T-helper 22 cell (primary cell): ENCODE results near the gene LY6G5B.
A peak's percentile ranks its signal among the peaks of the same experiment; 100 is the strongest.
"Not testable (repeated sequence)": the region's sequence is repeated elsewhere in the genome, so short reads cannot be mapped to it uniquely, and the experiment has no call there.

ENCODE experiments used
- DNase-seq: peaks from one replicate; pipeline ENCODE4 v3.0.0-alpha.2; 2020; ENCODE audit warnings: low read depth

Gene LY6G5B

DNA sequence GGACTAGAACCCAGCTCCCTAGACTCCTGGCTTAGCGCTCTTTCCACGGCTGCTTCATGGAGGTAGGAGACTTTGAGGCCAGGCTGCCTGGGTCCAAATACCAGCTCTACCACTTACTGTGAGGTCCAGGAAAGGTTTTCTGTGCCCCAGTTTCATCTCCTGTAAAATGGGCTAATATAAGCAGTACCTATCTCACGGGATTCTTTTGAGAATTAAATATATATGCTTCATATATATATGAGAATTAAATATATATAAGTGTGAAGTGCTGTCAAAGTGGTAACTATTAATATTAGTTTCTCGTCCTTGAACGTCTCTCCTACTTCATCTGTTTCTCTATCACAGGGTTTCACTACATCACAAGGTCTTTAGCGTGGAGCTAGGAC is 21.3 kb downstream of the LY6G5B start:
- no peak for DNase-seq

- no peak for DNase-seq
These were observed 21.9 kb downstream of the LY6G5B start for GRCh38 chr6:31691564-31692108.

- no peak for DNase-seq
These were observed 22.6 kb downstream of the LY6G5B start for GRCh38 chr6:31692353-31692752.

DNA sequence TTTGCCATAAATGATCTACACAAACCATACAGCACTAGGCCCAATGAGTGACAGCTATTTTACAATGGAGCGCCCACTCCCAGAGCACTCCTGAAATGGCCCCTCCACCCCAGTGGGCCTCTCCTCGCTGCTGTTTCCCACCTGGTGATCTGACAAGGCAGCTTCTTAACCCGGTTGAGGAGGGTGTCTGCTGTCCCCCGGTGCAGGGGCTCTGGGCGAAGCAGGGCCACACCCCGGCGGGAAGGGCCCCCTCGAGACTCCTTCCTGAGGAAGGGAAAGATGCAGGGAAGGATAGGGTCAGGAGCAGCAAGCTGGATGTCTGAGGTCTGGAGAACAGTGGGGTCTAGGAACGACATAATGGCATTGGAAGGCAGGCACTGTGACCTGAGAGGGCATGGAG is 23.1 kb downstream of the LY6G5B start:
- DNase-seq, result no peak

- no peak for DNase-seq
These were observed 23.8 kb downstream of the LY6G5B start for GRCh38 chr6:31693535-31693934.

DNA sequence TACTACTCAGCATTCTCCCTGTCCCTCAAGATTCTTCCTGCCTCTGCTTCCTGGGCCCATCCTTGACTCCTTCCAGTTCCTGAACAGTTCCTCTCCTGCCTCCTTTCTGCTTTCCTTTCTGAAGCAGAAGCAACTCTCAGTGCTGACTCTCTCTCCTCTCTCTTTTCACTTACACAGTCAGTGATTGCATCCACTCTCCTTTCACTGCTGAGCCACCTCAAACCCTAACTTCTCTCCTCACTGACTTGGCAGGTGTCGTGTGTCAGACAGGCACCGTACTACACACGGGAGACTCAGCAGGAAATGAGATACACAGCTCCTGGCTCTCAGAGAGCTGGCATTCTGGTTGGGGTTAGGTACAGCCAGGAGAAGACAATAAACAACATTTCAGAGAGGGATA is 27.8 kb downstream of the LY6G5B start:
- no peak for DNase-seq

DNA sequence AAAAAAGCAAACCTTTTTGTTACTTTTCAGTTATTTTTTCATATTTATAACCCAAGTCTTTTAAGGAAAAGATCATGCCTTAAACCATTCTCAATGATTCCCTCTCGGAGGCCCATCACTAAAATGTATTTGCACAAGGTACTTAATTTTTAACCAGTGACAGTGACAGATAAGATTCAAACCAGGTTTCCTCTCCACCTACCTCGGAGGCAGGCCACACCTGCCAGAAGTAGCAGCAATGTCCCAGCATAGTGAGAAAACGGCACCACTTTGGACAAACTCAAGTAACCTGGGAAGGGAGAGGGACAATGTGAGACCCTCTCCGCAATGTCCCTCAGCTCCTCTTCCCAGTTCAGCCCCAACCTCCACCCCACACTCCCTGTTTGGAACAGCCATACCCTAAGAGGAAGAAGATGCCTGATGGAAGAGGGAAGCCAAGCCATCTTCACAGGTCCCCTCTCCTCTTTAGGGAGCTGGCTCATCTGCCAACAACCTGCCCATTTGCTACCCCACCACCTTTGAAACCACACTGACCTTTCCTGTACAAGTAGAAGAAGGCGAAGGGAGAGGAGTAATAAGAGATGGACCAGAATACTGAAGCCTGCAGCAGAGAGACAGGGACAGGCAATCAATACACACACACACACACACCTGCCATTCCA is 31.1 kb downstream of the LY6G5B start:
- DNase-seq, result no peak

DNA sequence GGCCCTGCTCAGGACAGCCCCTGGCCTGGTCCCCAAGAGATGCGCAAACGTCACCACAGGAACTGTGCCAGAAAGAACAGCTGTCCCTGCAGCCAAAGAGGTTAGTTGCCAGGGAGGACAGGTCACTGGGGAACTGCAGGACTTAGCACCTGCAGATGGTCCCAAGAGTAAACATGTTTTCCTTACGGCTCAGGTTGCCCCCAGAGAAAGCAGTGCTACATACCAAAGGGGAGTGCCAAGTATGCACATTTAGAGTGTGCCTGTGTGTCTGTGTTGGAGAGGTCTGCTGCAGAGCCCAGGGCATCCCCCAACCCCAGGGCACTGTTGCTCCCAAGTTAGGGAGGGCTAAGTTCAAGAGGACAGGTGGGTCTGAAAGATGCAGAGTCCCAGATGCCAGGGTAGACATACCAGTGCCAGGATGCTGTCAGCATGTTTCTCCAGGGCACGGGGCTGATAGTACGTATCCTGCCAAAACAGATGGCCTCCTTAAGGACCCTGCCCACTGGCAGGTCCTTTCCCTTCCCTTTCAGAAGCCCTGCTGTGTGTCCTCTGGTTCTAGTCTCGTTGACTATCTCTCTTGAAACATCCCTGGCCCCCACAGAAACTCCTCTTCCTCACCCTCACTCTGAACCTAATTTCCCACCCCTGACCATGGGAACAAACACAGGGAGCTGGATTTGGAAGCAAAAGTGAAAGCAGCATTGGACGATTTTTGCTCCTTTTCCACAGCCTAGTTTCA is 32.1 kb downstream of the LY6G5B start:
- DNase-seq, result no peak

- DNase-seq, result no peak
These were observed 32.6 kb downstream of the LY6G5B start for GRCh38 chr6:31702405-31702818.

DNA sequence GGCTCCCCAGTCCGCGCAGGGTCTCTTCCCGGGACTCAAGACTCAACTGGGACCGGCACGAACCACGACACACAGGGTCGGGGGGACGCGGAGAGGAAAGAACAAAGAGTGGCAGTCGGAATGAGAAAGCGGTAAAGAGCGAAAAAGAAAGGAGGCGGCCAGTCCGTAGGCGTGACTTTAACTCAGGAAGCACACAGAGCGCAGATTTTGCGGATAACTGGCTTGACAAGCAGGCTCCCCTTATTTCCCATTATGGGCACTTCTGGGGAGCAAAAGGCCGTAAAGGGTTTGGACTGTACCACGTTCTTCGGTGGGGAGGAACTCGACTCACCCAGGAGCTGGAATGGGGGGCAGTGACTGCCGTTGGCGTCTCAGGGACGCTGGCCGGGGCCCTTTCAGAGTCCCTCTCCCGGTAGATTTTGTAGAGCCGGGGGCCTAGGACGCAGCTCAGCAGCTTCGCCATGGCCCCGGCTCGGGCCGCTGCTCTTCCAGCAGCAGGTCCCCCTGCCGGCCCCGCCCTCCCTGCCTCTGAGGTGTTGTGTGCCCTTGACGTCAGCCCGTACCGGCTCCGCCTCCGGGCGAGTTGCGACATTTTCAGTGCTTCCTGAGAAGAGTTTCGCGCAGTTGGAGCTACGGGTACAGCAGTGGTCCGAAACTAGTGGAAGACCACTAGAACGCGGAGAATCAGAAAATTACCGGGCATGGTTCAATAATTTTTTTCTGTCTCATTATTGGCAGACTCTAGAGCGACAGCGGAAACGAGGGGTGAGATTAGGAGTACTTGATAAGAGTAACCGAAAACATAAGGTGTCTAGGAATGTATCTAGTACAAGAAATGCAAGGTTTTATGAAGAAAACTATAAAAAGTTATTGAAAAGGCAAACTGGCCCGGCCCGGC is 33.3 kb downstream of the LY6G5B start, which contains the start of gene ABHD16A:
ABHD16A (minus strand) TSS at position 506 of the 898 bp plus-strand sequence; CDS start at position 463, 43 bp downstream.
- DNase-seq, result peak; percentile 96

- no peak for DNase-seq
These were observed 36.2 kb downstream of the LY6G5B start for GRCh38 chr6:31705931-31706330.

DNA sequence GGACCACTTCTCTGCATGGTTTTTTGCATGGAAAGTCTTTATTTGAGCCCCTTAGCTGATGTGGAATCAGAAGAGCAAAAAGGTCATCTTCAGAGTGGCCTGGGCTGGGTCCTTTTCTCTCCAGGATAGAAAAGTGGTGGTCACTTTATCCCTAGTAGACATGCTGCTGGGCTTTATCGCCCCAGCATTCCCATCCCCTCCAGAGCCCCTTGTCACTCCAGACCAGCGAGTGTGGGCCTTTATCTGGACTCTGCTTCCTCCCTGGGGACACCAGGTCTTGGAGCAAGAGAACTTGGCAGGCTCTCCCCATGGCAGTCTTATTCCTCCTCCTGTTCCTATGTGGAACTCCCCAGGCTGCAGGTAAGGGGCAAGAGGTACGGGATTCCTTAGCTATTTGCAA is 36.8 kb downstream of the LY6G5B start, which contains the start of gene LY6G6F:
LY6G6F (plus strand) TSS at position 268 of the 400 bp plus-strand sequence; CDS start at position 309, 41 bp downstream.
- no peak for DNase-seq

DNA sequence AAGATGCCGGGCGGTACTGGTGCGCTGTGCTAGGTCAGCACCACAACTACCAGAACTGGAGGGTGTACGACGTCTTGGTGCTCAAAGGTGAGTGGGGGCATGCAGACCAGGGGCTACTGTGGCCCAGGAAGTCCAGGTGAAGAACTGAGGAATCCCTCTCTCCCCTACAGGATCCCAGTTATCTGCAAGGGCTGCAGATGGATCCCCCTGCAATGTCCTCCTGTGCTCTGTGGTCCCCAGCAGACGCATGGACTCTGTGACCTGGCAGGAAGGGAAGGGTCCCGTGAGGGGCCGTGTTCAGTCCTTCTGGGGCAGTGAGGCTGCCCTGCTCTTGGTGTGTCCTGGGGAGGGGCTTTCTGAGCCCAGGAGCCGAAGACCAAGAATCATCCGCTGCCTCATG is 37.9 kb downstream of the LY6G5B start:
- no peak for DNase-seq

GRCh38 chr6:31708224-31708623 is 38.4 kb downstream of the LY6G5B start:
- DNase-seq, result no peak

GRCh38 chr6:31709157-31709556 is 39.4 kb downstream of the LY6G5B start:
- DNase-seq, result not testable (repeated sequence)

GRCh38 chr6:31710523-31711219 is 40.9 kb downstream of the LY6G5B start:
- DNase-seq, result no peak

DNA sequence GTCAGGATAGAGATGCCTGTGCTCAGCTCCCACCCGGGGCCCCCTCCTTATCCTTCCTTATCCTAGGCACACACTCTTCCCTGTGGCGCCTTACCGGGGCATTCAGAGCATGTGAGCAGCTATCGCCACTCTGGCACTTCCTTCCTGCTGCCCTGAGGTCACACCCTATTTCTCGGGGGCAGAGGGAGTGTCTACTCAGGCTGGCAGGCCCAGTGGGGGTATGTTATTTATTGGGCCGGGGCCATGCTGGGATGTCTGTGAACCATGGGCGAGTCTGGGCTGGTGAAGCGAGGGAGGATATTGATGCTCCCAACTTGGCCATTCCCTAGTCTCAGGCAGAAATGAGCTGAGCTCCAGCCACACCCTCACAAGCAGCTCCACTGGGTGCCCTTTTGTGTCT is 41.5 kb downstream of the LY6G5B start:
- no peak for DNase-seq

DNA sequence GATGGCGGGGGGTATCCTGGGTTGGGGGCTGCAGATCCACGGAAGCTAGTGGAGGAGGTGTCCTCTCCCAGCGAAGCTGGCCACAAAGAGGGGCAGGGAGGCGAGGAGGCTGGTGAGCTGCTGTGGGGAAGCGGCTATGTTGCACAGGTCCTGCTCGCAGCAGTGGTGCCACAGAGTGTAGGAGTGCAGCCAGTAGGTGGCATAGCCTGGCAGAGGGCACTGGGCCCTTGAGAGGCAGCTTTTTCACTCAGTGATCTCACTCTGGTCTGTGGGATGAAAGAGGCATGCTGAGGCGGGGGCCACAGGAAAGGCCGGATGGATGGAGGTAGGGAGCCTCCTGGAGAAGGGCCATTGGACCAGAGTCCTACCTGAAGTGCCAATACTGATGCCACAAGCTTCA is 42.5 kb downstream of the LY6G5B start:
- no peak for DNase-seq

- DNase-seq, result no peak
These were observed 43.7 kb downstream of the LY6G5B start for GRCh38 chr6:31713465-31713864.

DNA sequence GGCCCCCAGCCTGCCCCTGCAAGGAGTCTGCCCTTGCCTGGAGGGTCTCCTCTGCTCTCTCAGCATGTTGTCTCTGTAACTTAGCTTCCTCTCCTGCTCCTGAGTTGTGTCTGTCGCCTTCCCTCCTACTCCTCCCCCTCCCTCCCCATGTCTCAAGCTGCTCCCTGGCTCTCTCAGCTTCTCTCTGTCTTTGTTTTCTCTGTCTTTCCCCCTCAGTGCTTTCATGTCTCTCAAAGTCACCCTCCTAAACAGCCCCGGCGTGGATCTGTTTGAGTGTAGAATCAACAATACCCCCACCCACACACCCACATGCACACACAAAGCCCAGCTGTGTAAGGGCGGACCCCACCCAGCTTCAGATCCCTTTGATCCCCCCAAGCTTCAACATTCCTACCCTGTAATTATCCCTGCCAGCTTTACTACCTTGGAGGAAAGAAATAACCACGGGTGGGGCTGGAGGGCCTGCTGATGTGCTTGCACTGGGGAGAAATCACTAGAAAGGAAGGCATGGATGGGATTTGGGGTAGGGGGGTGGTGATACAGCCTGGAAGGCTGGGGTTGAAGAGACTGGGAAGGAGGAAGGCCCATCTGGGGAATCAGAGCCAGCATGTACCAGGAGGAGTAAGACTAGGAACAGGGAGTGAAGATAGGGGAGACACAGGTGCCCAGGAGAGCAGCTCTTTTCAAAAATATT is 44.4 kb downstream of the LY6G5B start:
- DNase-seq, result no peak
